ENCODE measurements around the gene ACP1. TPM values are rescaled to one million over a fixed set of nuclear protein-coding genes. Genes with fewer than 3 reads are reported as not detected.
A peak's percentile ranks its signal among the peaks of the same experiment; 100 is the strongest.

Gene ACP1
- total RNA-seq = 10 to 100 TPM; 53.3 to 61.7 TPM
- long read RNA-seq, transcript ACP1-201 (6 exons, 1,549 nt) = major isoform, 89 of 108 reads
- long read RNA-seq, transcript ACP1-209 (7 exons, 577 nt) = minor isoform, 5 of 108 reads
- long read RNA-seq, transcript ACP1-202 (6 exons, 1,552 nt) = minor isoform, 10 of 108 reads
- long read RNA-seq, partial matches to known transcripts = 0 of 108 reads
- long read RNA-seq, other reads (novel, unspliced or antisense) = 3 of 108 reads

GRCh38 chr2:264493-265468, at the start of gene ACP1:
Gene ACP1 (plus strand): TSS chr2:264947. CDS start chr2:264965, 18 bp downstream.
- DNase-seq = peak; percentile 96
- peak; percentile 98 for ATAC-seq
- intact Hi-C loops (cut with DNase I) = no loop called here

GRCh38 chr2:216068-216467, 48.7 kb upstream of the ACP1 start:
- DNase-seq (no peak), ATAC-seq (no peak)
- intact Hi-C loops (cut with DNase I) = no loop called here

GRCh38 chr2:223451-223850, 41.3 kb upstream of the ACP1 start:
- intact Hi-C loops (cut with DNase I) = no loop called here
- DNase-seq (no peak), ATAC-seq (no peak)

- intact Hi-C loops (cut with DNase I) = no loop called here
- ATAC-seq = no peak
- no peak for DNase-seq
These were observed 40.6 kb upstream of the ACP1 start for GRCh38 chr2:223971-224760.

- DNase-seq = no peak
- intact Hi-C loops (cut with DNase I) = no loop called here
- no peak for ATAC-seq
These were observed 36.6 kb upstream of the ACP1 start for GRCh38 chr2:228115-228514.

GRCh38 chr2:228518-229278, 36.0 kb upstream of the ACP1 start:
- DNase-seq = no peak
- no peak for ATAC-seq
- intact Hi-C loops (cut with DNase I) = no loop called here

GRCh38 chr2:231521-232185, 33.1 kb upstream of the ACP1 start:
- DNase-seq = no peak
- intact Hi-C loops (cut with DNase I) = no loop called here
- no peak for ATAC-seq

GRCh38 chr2:233030-233429, 31.7 kb upstream of the ACP1 start:
- intact Hi-C loops (cut with DNase I) = no loop called here
- ATAC-seq = no peak

GRCh38 chr2:234421-234820, 30.3 kb upstream of the ACP1 start:
- DNase-seq (no peak), ATAC-seq (no peak)
- intact Hi-C loops (cut with DNase I) = no loop called here

More at GRCh38 chr2:233030-233429, 31.7 kb upstream of the ACP1 start:
- no peak for DNase-seq

- intact Hi-C loops (cut with DNase I) = no loop called here
- ATAC-seq = no peak
- no peak for DNase-seq
These were observed 27.7 kb upstream of the ACP1 start for GRCh38 chr2:236993-237539.

GRCh38 chr2:237878-238277, 26.9 kb upstream of the ACP1 start:
- intact Hi-C loops (cut with DNase I) = no loop called here
- ATAC-seq (no peak), DNase-seq (no peak)

GRCh38 chr2:238431-238830, 26.3 kb upstream of the ACP1 start:
- DNase-seq (no peak), ATAC-seq (no peak)
- intact Hi-C loops (cut with DNase I) = no loop called here

GRCh38 chr2:238869-239268, 25.9 kb upstream of the ACP1 start:
- intact Hi-C loops (cut with DNase I) = no loop called here
- DNase-seq = no peak
- no peak for ATAC-seq

- DNase-seq (no peak), ATAC-seq (no peak)
- intact Hi-C loops (cut with DNase I) = no loop called here
These were observed 20.2 kb upstream of the ACP1 start for GRCh38 chr2:244547-244946.

GRCh38 chr2:246489-247144, 18.1 kb upstream of the ACP1 start:
- ATAC-seq (no peak), DNase-seq (no peak)
- intact Hi-C loops (cut with DNase I) = loop anchor here in 1 of 2 donors (5.0 kb wide), 2 partner anchors 46 to 391 kb away; no protein-coding TSS in a partner anchor

GRCh38 chr2:248724-249123, 16.0 kb upstream of the ACP1 start:
- no peak for DNase-seq
- ATAC-seq = no peak
- intact Hi-C loops (cut with DNase I) = loop anchor here in 1 of 2 donors (5.0 kb wide), 2 partner anchors 44 to 389 kb away; no protein-coding TSS in a partner anchor

- no peak for ATAC-seq
These were observed 15.2 kb upstream of the ACP1 start for GRCh38 chr2:249538-250042.

More at GRCh38 chr2:249538-250042, 15.2 kb upstream of the ACP1 start:
- no peak for DNase-seq
- intact Hi-C loops (cut with DNase I) = loop anchor here in 1 of 2 donors (5.0 kb wide), 2 partner anchors 43 to 388 kb away; no protein-coding TSS in a partner anchor

Measured in left cardiac atrium (tissue), 4 donors.